ENCODE data around the gene FAAP20.

FAAP20 gene

GRCh38 chr1:2209400-2210083, 15.0 kb upstream of the FAAP20 start:
- no peak for DNase-seq

GRCh38 chr1:2208309-2209239, 14.0 kb upstream of the FAAP20 start:
- DNase-seq: no peak

DNA sequence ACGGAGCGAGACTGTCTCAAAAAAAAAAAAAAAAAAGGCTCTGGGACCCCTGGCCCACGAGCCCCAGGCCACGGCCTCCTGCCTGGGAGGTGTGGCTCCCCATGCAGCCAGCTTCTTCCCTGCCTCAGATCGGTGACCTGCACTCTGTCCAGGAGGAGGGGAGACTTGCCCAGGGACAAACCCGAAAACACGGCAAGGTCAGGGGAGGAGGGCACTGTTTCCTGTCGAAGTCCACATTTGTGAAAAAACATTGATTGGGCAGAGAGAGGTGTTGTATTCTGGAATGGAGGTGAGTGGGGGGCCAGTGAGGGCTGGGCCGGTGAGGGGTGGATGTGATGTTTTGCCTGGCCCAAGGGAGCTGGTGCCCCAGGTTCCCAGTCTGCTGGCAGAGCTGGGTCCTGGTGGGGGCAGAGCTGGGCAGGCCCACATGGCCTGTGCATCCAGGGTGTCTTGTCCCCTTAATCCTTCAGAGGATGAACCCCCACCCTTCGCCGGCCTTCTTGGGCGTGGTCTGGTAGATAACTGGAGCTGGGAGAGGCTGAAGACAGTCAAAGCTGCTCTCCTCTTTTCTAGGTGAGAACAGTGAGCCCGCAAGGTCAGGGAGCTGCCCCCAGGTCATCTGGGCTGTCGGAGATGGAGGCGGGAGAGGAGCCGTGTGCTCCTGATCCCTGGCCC, 12.4 kb upstream of the FAAP20 start:
- no peak for DNase-seq

DNA sequence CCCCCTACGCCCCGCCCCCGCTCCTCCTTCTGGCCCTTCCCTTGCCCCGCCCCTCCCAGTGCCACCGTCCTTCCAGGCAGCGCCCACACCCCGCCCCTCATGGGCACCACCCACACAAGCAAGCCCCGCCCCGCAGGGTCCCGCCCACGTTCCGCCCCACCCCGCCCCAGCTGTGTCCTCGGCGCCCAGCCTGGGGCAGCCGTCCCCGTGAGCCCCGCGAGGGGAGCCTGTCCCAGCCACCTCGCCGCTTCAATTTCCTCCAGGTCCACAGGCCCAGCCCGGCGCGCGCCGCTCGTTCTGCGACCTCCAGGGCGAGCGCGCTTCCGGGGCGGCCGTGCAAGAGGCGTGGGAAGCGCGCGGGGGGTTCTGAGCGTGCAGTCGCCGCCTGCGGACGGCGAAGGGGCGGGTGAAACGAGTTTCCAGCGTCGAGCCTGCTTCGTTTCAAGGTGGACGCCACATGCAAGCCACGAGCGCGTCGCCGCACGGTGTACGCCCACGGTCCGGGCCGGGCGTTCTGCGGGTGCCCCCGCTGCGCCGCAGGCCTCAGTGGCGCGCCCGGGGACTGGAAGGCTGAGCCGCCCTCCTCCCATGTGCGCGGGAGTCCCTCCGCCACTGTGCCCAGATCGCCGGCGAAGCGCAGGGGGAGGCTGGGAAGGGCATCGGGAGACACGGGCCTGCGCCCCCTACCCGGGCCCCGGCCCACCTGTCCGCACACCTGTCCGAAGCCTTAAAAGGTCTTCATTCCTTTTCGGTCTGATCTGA, 10.8 kb upstream of the FAAP20 start:
- DNase-seq: peak; percentile 94

- no peak for DNase-seq
Measured at GRCh38 chr1:2204415-2205190, 10.0 kb upstream of the FAAP20 start.

- DNase-seq: no peak
Measured at GRCh38 chr1:2203671-2204414, 9.3 kb upstream of the FAAP20 start.

GRCh38 chr1:2202843-2203601, 8.4 kb upstream of the FAAP20 start:
- no peak for DNase-seq

- no peak for DNase-seq
Measured at GRCh38 chr1:2202008-2202575, 7.5 kb upstream of the FAAP20 start.

DNA sequence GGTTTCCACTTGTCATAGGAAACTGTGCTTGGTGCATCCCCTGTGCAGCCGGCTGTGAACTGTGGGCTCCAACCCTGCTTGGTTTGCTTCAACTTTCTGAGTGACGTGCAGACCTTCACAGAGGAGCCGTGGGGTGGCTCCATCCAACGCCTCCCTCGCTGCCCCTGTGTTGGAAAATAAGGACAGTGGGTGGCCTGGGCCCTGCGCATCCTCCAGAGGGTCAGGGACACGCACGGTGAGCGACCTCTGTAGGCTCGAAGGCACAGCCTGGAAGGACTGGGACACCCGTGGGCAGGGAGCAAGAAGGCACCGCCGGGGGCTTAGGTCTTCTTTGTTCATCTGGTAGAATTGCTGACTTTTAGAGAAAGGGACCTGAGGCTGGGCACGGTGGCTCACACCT, 6.5 kb upstream of the FAAP20 start:
- no peak for DNase-seq

DNA sequence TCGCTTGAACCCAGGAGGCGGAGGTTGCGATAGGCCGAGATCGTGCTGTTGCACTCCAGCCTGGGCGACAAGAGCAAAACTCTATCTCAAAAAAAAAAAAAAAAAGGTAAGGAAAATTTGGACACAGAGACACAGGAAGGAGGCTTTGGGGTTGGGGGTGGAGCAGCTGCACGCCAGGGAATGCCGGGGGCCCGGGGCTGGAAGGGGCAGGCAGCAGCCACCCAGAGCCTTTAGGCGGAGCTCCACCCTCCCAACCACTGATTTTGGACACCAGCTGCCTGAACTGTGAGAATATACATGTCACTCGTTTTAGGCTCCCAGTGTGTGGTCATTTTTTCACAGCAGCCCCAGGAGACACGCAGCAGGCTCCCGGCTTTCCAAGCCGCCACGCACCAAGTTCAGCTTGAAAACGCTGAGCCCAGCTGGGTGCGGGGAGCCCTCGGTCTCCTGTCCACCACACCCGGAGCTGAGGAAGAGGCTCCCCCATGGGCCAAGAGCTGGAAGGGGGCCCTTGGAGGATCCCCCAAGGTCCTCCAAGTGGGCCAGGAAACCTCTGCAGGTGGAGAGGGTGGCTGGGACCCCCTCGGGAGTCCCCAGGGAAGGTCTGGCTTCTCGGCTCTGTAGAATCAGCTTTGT, 5.9 kb upstream of the FAAP20 start:
- DNase-seq: no peak

- DNase-seq: peak; percentile 73 to 76
Measured at GRCh38 chr1:2199042-2199810, 4.7 kb upstream of the FAAP20 start.

GRCh38 chr1:2198571-2198970, 4.0 kb upstream of the FAAP20 start:
- no peak for DNase-seq

- no peak for DNase-seq
Measured at GRCh38 chr1:2197707-2198165, 3.2 kb upstream of the FAAP20 start.

GRCh38 chr1:2196901-2197638, 2.5 kb upstream of the FAAP20 start:
- no peak for DNase-seq

- no peak for DNase-seq
Measured at GRCh38 chr1:2195785-2196184, 1.2 kb upstream of the FAAP20 start.

- DNase-seq: peak; percentile 80 to 82
Measured at GRCh38 chr1:2194898-2195673, 514 bp upstream of the FAAP20 start.
